ENCODE results near the gene NDUFAF5. TPM values are rescaled to one million over a fixed set of nuclear protein-coding genes. Genes with fewer than 3 reads are reported as not detected.

NDUFAF5 gene
- total RNA-seq, 1 donor = 32.8 TPM

DNA sequence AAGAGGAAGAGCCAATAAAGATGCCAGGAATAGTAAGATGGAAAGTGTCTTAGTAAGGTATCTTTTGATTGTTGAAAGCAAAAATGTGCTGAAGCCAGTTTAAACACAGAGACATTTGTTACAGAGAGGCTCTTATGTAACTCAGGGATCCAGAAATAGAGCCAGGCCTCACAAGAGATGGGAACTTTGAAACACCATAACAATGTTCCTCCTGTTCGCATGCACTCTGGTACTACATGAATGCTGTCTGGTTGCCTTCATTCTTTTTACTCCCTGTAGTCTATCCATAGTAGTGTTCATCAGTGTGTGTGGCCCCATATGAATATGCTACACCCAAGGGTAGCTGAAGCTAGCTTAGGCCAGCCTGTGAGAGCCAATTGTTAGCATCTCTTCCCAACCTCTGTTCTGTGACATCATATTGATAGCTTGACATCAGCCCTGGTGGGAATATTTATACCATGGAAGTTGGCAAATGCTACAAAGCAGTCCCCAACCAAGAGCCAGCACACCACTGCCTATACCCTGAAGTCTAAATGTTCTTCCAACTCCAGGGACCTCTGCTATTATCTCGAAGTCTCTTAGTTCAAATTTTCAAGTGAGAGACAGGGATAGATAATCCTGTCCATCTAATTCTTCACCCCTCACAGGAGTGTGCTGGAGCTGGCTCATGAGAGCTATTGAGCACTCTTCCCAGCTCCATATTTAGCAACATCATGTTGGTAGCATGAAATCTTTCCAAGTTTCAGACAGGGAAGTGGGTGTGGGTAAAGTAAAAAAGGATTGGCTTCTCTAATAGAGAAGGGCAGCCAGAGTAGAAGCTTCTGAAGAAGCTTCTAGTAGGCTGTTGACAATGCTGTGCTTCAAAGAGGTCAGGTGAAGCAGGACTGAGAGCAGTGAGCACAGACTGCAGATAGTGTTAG lies 7.0 kb downstream of the NDUFAF5 start:
- Histone ChIP-seq H3K27me3 (ENCODE audit: insufficient read depth, low read length) (no peaks in the 10 kb centered on the region), H3K4me1 (ENCODE audit: insufficient read depth, low read length) (peaks cover 4% of the 10 kb centered on the region), H3K9me3 (ENCODE audit: low read depth, low read length) (no peaks in the 10 kb centered on the region), H3K4me3 (ENCODE audit: low read length) (no peak overlapping the region)

DNA sequence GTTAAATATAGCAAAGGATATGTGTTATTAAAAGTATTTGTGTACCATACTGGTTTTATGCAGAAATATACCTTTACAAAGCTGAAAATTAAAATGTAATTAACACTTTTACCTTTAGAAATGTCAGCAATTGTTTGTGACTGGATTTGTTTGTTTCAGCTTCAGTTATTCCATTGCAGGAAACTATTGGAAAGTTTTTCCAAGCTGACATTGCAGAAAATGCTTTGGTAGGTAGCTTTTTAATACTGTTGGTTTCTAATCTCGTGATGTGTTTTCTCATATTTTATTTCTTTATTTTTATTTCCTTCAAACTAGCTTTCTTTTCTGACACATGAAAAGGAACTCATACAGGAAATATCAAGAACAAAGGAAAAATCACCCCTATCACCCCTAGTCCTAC lies 8.2 kb downstream of the NDUFAF5 start:
- H3K4me3 ChIP-seq (ENCODE audit: low read length) = no peak overlapping the region

DNA sequence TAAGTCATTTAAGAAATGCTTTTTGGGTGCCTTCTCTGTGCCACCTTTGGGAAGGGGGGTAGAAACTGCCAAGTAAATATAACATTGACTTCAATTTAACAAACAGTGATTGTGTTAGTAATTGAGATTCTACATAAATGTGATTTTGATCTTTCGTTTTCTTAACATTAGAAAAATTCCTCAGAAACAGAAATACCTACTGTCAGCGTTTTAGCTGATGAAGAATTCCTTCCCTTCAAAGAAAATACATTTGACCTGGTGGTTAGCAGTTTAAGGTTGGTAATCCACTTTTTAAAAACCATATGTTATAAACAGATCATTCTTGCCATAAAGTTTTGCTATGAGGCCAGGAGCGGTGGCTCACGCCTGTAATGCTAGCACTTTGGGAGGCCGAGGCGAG lies 9.8 kb downstream of the NDUFAF5 start:
- H3K4me1 ChIP-seq (ENCODE audit: insufficient read depth, low read length) = peaks cover 4% of the 10 kb centered on the region
- H3K9me3 ChIP-seq (ENCODE audit: low read depth, low read length) = no peaks in the 10 kb centered on the region
- H3K27me3 ChIP-seq (ENCODE audit: insufficient read depth, low read length) = no peaks in the 10 kb centered on the region

More for the DNA sequence above, 8.2 kb downstream of the NDUFAF5 start:
- H3K27me3 ChIP-seq (ENCODE audit: insufficient read depth, low read length) = no peaks in the 10 kb centered on the region
- H3K9me3 ChIP-seq (ENCODE audit: low read depth, low read length) = no peaks in the 10 kb centered on the region
- H3K4me1 ChIP-seq (ENCODE audit: insufficient read depth, low read length) = peaks cover 4% of the 10 kb centered on the region

DNA sequence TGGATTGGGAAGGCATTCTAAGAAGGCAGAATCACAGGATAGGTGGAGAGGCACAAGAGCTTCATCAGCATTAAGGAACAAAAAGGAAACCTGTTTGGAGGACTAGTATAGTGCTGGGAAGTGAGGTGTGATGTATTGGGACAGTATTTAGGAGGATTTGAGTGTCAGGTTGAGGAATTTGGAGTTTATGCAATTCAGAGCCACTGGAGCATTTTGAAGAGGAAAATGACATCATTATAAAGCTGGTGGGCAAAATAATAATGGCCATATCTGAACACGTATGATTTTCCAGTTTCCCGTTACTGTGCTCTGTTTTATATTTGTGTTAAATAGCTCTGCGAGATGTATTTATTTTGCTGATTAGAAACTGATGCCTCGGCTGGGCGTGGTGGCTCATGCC lies 14.2 kb downstream of the NDUFAF5 start:
- Histone ChIP-seq H3K9me3 (ENCODE audit: low read depth, low read length) (no peaks in the 10 kb centered on the region), H3K4me1 (ENCODE audit: insufficient read depth, low read length) (no peaks in the 10 kb centered on the region), H3K27me3 (ENCODE audit: insufficient read depth, low read length) (no peaks in the 10 kb centered on the region), H3K4me3 (ENCODE audit: low read length) (no peak overlapping the region)

More for the DNA sequence above, 9.8 kb downstream of the NDUFAF5 start:
- no peak overlapping the region for H3K4me3 ChIP-seq (ENCODE audit: low read length)

DNA sequence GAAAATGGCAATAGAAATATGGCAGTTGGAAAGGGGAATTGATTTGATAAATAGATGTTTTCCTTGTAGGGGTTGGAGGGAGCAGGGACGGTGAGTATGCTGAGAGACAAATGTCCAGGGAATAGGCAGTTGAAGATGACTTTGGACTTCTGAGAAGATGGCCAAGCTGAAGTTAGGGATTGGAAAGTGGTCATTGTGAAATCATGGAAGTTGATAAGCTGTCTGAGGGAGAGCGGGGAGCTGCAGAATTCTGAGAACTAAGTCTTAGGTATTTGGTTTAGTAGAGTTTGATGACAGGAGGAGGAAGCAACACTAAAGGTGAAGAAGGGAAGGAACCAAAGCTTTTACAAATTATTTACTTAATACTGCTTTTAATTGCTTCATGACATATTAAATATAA lies 15.1 kb downstream of the NDUFAF5 start:
- H3K4me1 ChIP-seq (ENCODE audit: insufficient read depth, low read length) = no peaks in the 10 kb centered on the region
- no peak overlapping the region for H3K4me3 ChIP-seq (ENCODE audit: low read length)
- no peaks in the 10 kb centered on the region for H3K9me3 ChIP-seq (ENCODE audit: low read depth, low read length)
- H3K27me3 ChIP-seq (ENCODE audit: insufficient read depth, low read length) = no peaks in the 10 kb centered on the region

DNA sequence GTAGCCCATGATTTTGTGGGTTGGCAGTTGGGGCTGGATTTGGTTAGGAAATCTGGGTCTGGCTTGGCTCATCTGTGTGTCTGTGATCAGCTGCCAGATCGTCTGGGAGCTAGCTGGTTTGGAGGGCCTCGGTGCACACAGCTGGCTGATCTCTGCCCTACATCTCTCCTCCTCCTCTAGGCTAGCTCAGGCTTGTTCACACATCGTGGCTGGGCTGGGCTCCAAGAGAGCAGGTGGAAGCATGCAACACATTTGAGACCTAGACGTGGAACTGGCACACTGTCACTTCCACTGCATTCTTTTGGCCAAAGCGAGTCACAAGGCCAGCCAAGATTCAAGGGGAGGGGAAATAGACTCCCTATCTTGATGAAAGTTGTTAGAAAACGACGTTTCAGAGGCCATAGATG lies 15.9 kb downstream of the NDUFAF5 start:
- H3K9me3 ChIP-seq (ENCODE audit: low read depth, low read length) = no peaks in the 10 kb centered on the region
- no peak overlapping the region for H3K4me3 ChIP-seq (ENCODE audit: low read length)
- no peaks in the 10 kb centered on the region for H3K27me3 ChIP-seq (ENCODE audit: insufficient read depth, low read length)
- H3K4me1 ChIP-seq (ENCODE audit: insufficient read depth, low read length) = no peaks in the 10 kb centered on the region

DNA sequence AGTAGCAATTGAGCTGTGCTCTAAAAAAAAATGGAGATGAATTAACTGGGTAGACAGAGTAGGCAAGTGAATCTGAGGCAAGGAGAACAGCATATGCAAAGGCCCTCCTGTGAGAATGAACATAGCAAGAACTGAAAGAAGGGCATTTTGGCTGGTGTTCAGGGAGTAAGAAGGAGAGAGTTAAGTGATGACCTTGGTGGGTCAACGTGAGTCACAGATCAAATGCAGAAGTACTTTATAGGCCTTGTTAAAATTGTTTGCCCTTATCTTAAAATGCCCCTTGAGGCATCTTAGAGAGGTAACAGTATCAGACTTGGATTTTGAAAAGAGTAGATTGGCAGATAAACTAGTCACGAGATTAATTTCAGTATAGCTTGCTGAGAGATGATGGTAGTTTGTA lies 24.5 kb downstream of the NDUFAF5 start:
- H3K27me3 ChIP-seq (ENCODE audit: insufficient read depth, low read length) = no peaks in the 10 kb centered on the region
- no peak overlapping the region for H3K4me3 ChIP-seq (ENCODE audit: low read length)
- no peaks in the 10 kb centered on the region for H3K9me3 ChIP-seq (ENCODE audit: low read depth, low read length)
- no peaks in the 10 kb centered on the region for H3K4me1 ChIP-seq (ENCODE audit: insufficient read depth, low read length)

DNA sequence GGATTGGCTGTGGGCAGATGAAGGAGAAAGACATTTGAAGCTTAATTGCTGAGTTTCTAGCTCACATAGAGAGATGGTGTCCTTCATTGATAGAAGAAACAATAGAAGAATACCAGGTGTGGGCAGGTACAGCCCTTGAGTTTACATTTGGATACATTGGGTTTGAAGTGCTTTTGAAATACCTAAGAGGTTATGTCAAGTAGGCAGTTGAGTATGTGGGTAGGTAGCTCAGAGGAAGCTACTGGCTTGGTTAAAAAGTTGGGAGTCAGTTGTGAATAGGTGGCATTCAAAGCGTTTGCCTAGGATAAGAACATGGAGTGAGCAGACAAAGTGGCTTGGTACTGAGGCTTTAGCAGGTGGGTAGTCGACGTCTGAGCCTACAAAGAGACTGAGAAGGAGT lies 25.0 kb downstream of the NDUFAF5 start:
- Histone ChIP-seq H3K4me3 (ENCODE audit: low read length) (no peak overlapping the region), H3K4me1 (ENCODE audit: insufficient read depth, low read length) (no peaks in the 10 kb centered on the region), H3K27me3 (ENCODE audit: insufficient read depth, low read length) (no peaks in the 10 kb centered on the region), H3K9me3 (ENCODE audit: low read depth, low read length) (no peaks in the 10 kb centered on the region)

DNA sequence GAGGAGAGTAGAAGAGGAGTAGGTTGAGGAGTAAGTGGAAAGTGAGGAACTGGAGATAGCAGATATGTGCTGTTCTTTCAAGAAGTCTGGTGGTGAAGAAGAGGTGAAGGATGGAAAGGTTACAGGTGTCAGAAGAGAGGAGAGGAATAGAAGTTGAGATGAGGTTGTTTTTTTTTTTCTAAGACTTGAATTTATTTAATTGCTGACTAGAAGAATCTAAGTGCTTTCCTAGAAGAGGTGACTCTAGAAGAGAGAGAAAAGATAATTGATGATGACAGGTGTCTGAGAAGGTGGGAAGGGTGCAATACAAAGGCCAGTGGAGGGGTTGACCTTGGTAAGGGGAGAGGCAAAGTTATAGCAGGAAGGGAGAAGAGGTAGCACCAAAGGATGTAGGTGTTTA lies 25.6 kb downstream of the NDUFAF5 start:
- Histone ChIP-seq H3K4me1 (ENCODE audit: insufficient read depth, low read length) (no peaks in the 10 kb centered on the region), H3K27me3 (ENCODE audit: insufficient read depth, low read length) (no peaks in the 10 kb centered on the region), H3K9me3 (ENCODE audit: low read depth, low read length) (no peaks in the 10 kb centered on the region), H3K4me3 (ENCODE audit: low read length) (no peak overlapping the region)

DNA sequence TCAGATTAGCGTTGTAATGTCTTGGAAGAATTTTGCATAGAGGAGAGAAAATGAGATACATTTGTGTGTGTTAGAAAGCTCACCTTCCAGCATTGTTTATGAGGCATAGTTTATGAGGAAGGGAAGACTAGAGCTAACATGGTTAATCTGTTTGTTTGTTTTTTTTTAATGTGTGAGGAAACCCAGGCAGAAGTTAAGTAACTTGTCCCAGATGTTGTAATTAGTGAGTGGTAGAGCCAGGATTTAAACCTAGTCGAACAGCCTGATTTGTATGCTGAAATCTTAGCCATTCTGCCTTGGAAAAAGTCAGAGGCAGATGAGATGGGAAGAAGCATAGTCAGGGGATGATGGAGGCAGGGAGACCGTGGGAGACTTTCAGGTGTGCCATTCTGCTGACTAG lies 29.1 kb downstream of the NDUFAF5 start:
- no peak overlapping the region for H3K4me3 ChIP-seq (ENCODE audit: low read length)
- H3K9me3 ChIP-seq (ENCODE audit: low read depth, low read length) = no peaks in the 10 kb centered on the region
- H3K4me1 ChIP-seq (ENCODE audit: insufficient read depth, low read length) = no peaks in the 10 kb centered on the region
- H3K27me3 ChIP-seq (ENCODE audit: insufficient read depth, low read length) = no peaks in the 10 kb centered on the region

DNA sequence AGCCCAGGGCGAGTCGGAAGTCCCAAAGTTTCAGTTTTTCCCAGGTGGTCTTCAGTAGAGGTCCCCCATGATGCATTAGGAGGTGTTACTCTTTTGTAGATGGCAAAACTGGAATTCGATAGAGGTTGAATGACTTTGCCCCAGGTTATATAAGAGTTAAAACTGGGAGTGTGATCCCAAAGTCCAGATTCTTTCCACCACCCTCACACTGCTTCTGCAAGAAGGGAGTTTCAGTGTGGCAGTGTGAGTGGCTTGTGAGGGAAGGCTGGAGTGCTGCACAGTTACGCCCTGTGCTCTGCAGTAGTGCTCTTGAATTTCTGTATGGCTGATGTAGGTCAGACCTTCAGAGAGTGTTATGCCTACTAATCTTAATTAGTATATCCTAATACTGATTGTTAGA lies 29.8 kb downstream of the NDUFAF5 start:
- Histone ChIP-seq H3K27me3 (ENCODE audit: insufficient read depth, low read length) (no peaks in the 10 kb centered on the region), H3K4me1 (ENCODE audit: insufficient read depth, low read length) (no peaks in the 10 kb centered on the region), H3K4me3 (ENCODE audit: low read length) (no peak overlapping the region), H3K9me3 (ENCODE audit: low read depth, low read length) (no peaks in the 10 kb centered on the region)

DNA sequence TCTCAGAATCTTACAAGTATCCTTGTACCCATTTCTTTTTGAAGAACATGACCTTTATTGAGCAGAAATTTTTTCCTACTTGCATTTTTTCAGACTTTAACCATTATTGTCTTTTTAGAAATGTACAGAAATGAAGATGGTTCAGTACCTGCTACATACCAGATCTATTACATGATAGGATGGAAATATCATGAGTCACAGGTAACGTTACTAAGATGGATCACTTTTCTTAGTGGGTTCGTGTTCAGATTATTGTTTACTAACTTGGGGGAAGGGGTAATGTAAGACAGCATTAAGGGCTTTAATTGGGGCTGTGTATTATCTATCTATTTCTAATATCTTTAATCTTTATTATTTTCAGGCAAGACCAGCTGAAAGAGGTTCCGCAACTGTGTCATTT lies 31.9 kb downstream of the NDUFAF5 start:
- H3K9me3 ChIP-seq (ENCODE audit: low read depth, low read length) = no peaks in the 10 kb centered on the region
- H3K4me3 ChIP-seq (ENCODE audit: low read length) = no peak overlapping the region
- no peaks in the 10 kb centered on the region for H3K27me3 ChIP-seq (ENCODE audit: insufficient read depth, low read length)
- no peaks in the 10 kb centered on the region for H3K4me1 ChIP-seq (ENCODE audit: insufficient read depth, low read length)

DNA sequence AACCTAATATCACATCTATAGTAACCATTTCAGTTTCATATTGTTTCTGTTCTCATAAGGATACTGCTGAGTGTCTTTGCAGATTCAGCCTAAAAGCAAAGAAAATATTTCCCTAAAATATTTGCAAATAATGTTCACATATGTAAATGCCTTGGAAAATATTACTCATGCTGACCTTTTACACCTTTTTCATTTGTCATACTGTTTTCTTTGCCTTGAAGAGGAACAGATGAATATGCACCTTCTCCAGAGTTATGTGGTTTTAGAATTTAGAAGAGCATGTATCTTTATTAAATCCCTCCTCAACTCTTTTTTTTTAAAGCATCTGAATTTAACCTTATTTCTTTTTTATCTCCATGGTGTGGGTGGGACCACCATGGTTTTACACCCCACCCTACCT lies 32.5 kb downstream of the NDUFAF5 start:
- Histone ChIP-seq H3K27me3 (ENCODE audit: insufficient read depth, low read length) (no peaks in the 10 kb centered on the region), H3K9me3 (ENCODE audit: low read depth, low read length) (no peaks in the 10 kb centered on the region), H3K4me3 (ENCODE audit: low read length) (no peak overlapping the region), H3K4me1 (ENCODE audit: insufficient read depth, low read length) (peaks cover 3% of the 10 kb centered on the region)

DNA sequence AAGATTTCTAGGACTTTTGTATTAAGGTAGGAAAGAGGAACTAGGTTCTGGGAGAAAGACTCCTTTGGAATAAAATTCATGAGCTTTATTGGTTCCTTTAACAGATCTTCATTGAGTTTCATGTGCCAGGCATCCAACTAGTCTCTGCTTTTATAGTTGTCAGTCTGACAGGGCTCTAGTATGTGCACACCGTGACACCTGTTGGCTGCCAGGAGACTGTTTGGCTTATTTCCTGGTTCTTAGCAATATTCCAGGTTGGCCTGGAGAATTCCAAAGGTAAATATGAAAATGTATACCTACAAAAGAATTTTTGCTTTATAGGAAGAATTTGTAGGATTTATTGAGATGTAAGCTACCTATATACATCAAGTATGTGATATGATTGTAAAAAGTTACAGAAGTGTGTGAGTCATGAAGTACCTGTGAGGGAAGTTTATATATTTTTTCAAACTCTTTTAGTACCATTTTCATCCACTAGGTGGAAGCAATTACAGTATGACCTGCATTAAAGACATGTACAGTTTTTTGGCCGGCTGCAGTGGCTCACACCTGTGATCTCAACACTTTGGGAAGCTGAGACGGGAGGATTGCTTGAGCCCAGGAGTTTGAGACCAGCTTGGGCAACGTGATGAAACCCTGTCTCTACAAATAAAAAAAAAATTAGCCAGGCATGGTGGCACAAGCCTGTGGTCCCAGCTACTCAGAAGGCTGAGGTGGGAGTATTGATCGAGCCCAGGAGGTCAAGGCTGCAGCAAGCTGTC lies 35.2 kb downstream of the NDUFAF5 start:
- Histone ChIP-seq H3K4me3 (ENCODE audit: low read length) (no peak overlapping the region), H3K9me3 (ENCODE audit: low read depth, low read length) (no peaks in the 10 kb centered on the region), H3K27me3 (ENCODE audit: insufficient read depth, low read length) (no peaks in the 10 kb centered on the region), H3K4me1 (ENCODE audit: insufficient read depth, low read length) (peaks cover 8% of the 10 kb centered on the region)

DNA sequence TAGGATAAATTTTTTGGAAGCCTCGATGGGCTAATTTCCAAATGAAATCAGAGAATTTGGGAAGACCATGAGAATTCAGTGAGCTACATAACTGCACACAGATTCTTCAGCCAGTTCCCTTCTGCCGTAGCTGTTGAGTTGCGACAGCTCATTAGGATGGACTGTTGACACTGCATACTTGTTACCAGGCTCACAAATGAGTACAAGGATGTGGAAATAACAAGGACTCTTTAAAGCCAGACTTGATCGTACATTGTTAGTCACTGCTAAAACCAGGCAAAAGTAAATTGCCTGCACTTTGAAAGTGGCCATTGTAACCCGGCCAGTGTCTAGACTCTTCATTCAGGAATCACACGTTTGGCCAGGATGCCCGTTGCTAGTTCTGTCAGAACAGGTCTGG lies 37.0 kb downstream of the NDUFAF5 start:
- H3K27me3 ChIP-seq (ENCODE audit: insufficient read depth, low read length) = no peaks in the 10 kb centered on the region
- H3K9me3 ChIP-seq (ENCODE audit: low read depth, low read length) = no peaks in the 10 kb centered on the region
- H3K4me1 ChIP-seq (ENCODE audit: insufficient read depth, low read length) = peaks cover 22% of the 10 kb centered on the region
- H3K4me3 ChIP-seq (ENCODE audit: low read length) = no peak overlapping the region
